Liver (tissue), 9 donors: ENCODE data around the gene KDM1B. TPM values are rescaled to one million over a fixed set of nuclear protein-coding genes. Genes with fewer than 3 reads are reported as not detected.
A peak's percentile ranks its signal among the peaks of the same experiment; 100 is the strongest.

Experiments used
- DNase-seq: peaks from one replicate; pipeline ENCODE4 v3.0.0-alpha.2; 2017; ENCODE audit warnings: low spot score
- H3K27ac ChIP-seq, 2 donors: one replicate each; pipeline ENCODE4 v1.7.0; 2013; ENCODE audit warnings: inconsistent platforms in 2 of 2, low read length in 2 of 2, control low read depth in 1 of 2, low read depth in 1 of 2, mild to moderate bottlenecking in 1 of 2
- H3K27me3 ChIP-seq, 4 donors: one replicate each; pipeline versions ENCODE4 v1.6.1 to v1.7.0; 2013; ENCODE audit warnings: low read length in 3 of 4, inconsistent platforms in 1 of 4, mild to moderate bottlenecking in 1 of 4, moderate library complexity in 1 of 4; ENCODE audit not compliant: control insufficient read depth in 4 of 4, insufficient read depth in 4 of 4
- H3K36me3 ChIP-seq, 4 donors: one replicate each; pipeline versions ENCODE4 v1.6.1 to v1.7.0; 2013; ENCODE audit warnings: low read length in 3 of 4, mild to moderate bottlenecking in 3 of 4, low read depth in 1 of 4, moderate library complexity in 1 of 4; ENCODE audit not compliant: control insufficient read depth in 4 of 4, insufficient read depth in 3 of 4
- H3K4me1 ChIP-seq, 4 donors: one replicate each; pipeline versions ENCODE4 v1.6.1 to v1.7.0; 2013; ENCODE audit warnings: low read length in 3 of 4, mild to moderate bottlenecking in 3 of 4, moderate library complexity in 1 of 4; ENCODE audit not compliant: control insufficient read depth in 4 of 4, insufficient read depth in 4 of 4
- H3K4me3 ChIP-seq, 3 donors: one replicate each; pipeline versions ENCODE4 v1.6.1 to v1.7.0; 2013; ENCODE audit warnings: low read length in 3 of 3, control low read depth in 1 of 3, low read depth in 1 of 3, mild to moderate bottlenecking in 1 of 3
- H3K9ac ChIP-seq, 2 donors: one replicate each; pipeline ENCODE4 v1.7.0; 2013; ENCODE audit warnings: low read length in 2 of 2, mild to moderate bottlenecking in 2 of 2, moderate library complexity in 2 of 2, control low read depth in 1 of 2, low read depth in 1 of 2
- H3K9me3 ChIP-seq, 4 donors: one replicate each; pipeline versions ENCODE4 v1.6.1 to v1.7.0; 2013; ENCODE audit warnings: low read length in 3 of 4; ENCODE audit not compliant: control insufficient read depth in 4 of 4
- HNF4A ChIP-seq, 2 donors: conservative IDR thresholded peaks; 2 replicates each; pipeline ENCODE4 v1.6.1; 2016; ENCODE audit warnings: antibody characterized with exemption in 2 of 2, mild to moderate bottlenecking in 2 of 2
- JUND ChIP-seq, 2 donors: IDR thresholded peaks; 2 replicates each; pipeline ENCODE4 v1.6.1; 2016; ENCODE audit warnings: antibody characterized with exemption in 2 of 2
- TAF1 ChIP-seq: conservative IDR thresholded peaks from 2 replicates; pipeline ENCODE4 v1.6.1; 2016; ENCODE audit warnings: antibody characterized with exemption, mild to moderate bottlenecking
- YY1 ChIP-seq: IDR thresholded peaks from 2 replicates; pipeline ENCODE4 v1.6.1; 2016; ENCODE audit warnings: antibody characterized with exemption, mild to moderate bottlenecking
- WGBS: extraction: QIAGEN DNeasy Blood & Tissue Kit; methylation state at CpG from one replicate; pipeline ENCODE4 v1.1.7; 2013; 5-methylcytosine and 5-hydroxymethylcytosine counted together
- polyA plus RNA-seq, 2 donors: library from polyadenylated mRNA; stranded (reverse) in 1 of 2; unstranded in 1 of 2; fragments of 200-250 nt in 1 of 2; fragments of >200 nt in 1 of 2; fragmentation: Nextera tagmentation in 1 of 2; extraction: Ambion mirVana in 1 of 2; gene quantifications; one replicate each; pipeline versions ENCODE4 v1.2.1 to v1.2.3, GENCODE V29; 2013 to 2015
- total RNA-seq, 2 donors: library from RNA; depleted of rRNA; stranded (reverse); fragments of >200 nt; gene quantifications; one replicate each; pipeline ENCODE4 v1.2.3, GENCODE V29; 2014
- TF ChIP-seq, protein P1 (sequence below): fragments of 150-350 bp; IDR thresholded peaks from 2 replicates; pipeline ENCODE4 v1.5.1; 2017; ENCODE audit warnings: improper control_type of control experiment, low read depth, low read length; ENCODE audit not compliant: missing input control
- TF ChIP-seq, protein P2 (sequence below): IDR thresholded peaks from 2 replicates; pipeline ENCODE4 v1.6.1; 2016; ENCODE audit warnings: antibody characterized with exemption, mild to moderate bottlenecking
- TF ChIP-seq, protein P3 (sequence below): IDR thresholded peaks from 2 replicates; pipeline ENCODE4 v1.6.1; 2016; ENCODE audit warnings: antibody characterized with exemption
- donor health status: healthy.
- donor health status: healthy.
- donor health status: healthy.
- donor health status: healthy.
- donor health status: healthy.

KDM1B gene
- total and polyA plus RNA-seq, 4 donors = 1.6 to 10.2 (median 6.7) TPM

DNA sequence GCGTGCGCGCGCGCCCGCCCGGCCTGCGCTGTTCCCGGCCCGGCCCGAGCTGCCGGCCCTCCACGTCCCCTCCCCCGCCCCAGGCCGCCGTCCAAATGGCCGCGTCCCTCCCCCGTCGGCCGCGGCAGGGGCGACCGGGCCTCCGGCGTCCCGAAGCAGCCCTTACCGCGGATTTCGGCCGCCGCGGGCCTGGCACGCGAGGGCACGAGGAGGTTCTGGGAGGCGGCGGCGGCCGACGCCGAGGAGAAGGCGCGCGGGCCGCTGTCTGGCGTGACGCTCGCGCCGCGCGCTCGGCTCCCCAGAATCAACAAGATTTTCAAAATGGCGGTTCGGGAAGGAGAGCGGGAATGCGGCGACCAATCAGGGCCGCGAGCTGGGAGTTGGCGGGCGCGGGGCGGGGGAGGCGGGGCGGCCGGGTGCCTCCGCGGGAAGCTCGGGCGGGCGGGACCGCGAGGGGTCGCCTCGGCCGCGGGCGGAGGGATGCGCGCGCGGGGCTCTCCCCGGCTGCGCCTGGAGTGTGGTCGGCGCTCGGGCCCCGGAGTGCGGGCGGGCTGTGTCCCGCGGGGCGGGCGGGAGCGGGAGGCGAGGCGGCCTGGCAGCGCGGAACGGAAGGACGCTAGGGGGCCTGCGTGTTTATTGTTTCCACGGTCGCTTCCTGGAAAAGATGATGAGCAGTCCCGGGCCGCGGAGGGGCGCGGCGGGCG is 109.1 kb downstream of the KDM1B start, which contains the start of gene DEK (continued):
- peak in 1 of 2 donors; percentile 14 for TF ChIP-seq JUND (IDR thresholded peaks at IDR 0.05)
- TF ChIP-seq HNF4A (conservative IDR thresholded peaks at IDR 0.05) = no peak
- TF ChIP-seq, protein P1, sequence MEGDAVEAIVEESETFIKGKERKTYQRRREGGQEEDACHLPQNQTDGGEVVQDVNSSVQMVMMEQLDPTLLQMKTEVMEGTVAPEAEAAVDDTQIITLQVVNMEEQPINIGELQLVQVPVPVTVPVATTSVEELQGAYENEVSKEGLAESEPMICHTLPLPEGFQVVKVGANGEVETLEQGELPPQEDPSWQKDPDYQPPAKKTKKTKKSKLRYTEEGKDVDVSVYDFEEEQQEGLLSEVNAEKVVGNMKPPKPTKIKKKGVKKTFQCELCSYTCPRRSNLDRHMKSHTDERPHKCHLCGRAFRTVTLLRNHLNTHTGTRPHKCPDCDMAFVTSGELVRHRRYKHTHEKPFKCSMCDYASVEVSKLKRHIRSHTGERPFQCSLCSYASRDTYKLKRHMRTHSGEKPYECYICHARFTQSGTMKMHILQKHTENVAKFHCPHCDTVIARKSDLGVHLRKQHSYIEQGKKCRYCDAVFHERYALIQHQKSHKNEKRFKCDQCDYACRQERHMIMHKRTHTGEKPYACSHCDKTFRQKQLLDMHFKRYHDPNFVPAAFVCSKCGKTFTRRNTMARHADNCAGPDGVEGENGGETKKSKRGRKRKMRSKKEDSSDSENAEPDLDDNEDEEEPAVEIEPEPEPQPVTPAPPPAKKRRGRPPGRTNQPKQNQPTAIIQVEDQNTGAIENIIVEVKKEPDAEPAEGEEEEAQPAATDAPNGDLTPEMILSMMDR = peak; percentile 52
- TF ChIP-seq TAF1 = no peak

DNA sequence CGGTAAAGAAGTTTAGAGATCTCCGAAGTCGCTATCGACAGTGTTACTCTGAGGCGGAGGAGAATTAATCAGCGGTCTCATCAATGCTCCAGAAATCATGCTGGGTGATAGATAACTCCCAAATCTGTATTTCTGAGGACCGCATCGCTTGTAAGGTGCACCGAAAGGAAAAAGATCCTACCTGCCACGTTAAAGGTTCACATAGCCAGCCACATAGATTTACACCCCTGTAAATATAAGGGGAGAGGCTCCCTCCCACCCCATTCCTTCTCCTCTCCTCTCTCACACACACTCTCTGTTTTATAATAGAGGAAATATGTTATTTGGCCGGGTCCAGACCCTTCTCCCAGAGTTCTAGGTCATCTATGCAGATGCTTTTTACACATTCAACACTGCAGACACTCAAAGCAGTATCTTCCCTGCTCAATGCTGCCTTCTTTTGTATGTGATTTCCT is 109.7 kb downstream of the KDM1B start:
- peak overlapping the region; percentile 70 to 98 (median 77) for H3K4me3 ChIP-seq
- no peaks in the 10 kb centered on the region for H3K27me3 ChIP-seq
- peaks cover 0 to 3% (median 1%) of the 10 kb centered on the region in 4 donors for H3K36me3 ChIP-seq
- H3K4me1 ChIP-seq = peaks cover 7 to 30% (median 12%) of the 10 kb centered on the region in 4 donors
- H3K27ac ChIP-seq = peak overlapping the region; percentile 97 to 99
- peak in 1 of 2 donors; percentile 32 for TF ChIP-seq JUND (IDR thresholded peaks at IDR 0.05)
- no peak for TF ChIP-seq YY1
- 5% methylated on average over 11 of the region's 11 CpGs for WGBS
- H3K9me3 ChIP-seq = no peaks in the 10 kb centered on the region
- H3K9ac ChIP-seq = peak overlapping the region; percentile 48 to 90
- no peak for DNase-seq

DNA sequence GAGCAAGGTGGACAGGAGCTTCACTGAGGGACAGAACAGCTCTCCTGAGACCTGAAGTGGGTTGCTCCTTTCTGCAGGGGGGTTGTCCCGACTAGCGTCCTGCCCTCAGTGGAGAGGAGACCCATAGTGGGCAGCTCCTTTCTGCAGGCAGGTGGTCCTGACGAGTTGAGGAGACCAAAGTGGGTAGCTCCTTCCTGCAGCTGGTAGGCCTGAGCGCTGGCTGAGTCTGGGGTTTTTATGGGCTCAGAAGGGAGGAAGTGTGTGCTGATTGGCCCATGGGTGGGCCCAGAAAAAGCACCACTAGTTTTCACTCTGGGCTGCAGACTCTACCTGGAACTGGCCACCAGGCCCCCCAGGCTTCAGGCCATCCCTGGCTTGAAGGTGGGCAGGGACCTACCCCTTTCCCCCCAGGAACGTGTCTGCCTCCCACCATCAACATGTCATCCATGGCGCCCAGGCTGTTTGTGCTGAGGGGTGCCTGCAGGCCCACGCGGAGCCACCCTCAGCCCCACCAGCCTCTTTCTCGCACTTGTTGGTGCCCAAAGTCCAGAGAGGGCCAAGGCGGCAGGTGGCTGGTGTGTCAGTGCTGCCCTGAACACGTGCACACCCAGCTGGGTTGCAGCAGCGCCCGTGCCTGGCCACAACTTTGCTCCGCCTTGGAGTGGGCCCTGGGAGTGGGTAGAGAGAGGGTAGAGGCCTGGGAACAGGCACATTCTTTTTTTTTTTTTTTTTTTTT is 110.7 kb downstream of the KDM1B start:
- no peak for DNase-seq
- H3K27ac ChIP-seq = no peak overlapping the region
- WGBS = 98% methylated on average over 14 of the region's 14 CpGs

More for the DNA sequence above, 110.7 kb downstream of the KDM1B start:
- H3K9me3 ChIP-seq = no peaks in the 10 kb centered on the region
- no peaks in the 10 kb centered on the region for H3K27me3 ChIP-seq
- H3K4me1 ChIP-seq = peaks cover 6 to 30% (median 10%) of the 10 kb centered on the region in 4 donors
- H3K4me3 ChIP-seq = no peak overlapping the region
- TF ChIP-seq, protein P2, sequence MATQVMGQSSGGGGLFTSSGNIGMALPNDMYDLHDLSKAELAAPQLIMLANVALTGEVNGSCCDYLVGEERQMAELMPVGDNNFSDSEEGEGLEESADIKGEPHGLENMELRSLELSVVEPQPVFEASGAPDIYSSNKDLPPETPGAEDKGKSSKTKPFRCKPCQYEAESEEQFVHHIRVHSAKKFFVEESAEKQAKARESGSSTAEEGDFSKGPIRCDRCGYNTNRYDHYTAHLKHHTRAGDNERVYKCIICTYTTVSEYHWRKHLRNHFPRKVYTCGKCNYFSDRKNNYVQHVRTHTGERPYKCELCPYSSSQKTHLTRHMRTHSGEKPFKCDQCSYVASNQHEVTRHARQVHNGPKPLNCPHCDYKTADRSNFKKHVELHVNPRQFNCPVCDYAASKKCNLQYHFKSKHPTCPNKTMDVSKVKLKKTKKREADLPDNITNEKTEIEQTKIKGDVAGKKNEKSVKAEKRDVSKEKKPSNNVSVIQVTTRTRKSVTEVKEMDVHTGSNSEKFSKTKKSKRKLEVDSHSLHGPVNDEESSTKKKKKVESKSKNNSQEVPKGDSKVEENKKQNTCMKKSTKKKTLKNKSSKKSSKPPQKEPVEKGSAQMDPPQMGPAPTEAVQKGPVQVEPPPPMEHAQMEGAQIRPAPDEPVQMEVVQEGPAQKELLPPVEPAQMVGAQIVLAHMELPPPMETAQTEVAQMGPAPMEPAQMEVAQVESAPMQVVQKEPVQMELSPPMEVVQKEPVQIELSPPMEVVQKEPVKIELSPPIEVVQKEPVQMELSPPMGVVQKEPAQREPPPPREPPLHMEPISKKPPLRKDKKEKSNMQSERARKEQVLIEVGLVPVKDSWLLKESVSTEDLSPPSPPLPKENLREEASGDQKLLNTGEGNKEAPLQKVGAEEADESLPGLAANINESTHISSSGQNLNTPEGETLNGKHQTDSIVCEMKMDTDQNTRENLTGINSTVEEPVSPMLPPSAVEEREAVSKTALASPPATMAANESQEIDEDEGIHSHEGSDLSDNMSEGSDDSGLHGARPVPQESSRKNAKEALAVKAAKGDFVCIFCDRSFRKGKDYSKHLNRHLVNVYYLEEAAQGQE = no peak
- TF ChIP-seq, protein P3, sequence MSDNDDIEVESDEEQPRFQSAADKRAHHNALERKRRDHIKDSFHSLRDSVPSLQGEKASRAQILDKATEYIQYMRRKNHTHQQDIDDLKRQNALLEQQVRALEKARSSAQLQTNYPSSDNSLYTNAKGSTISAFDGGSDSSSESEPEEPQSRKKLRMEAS = no peak
- no peak for TF ChIP-seq TAF1
- no peak for TF ChIP-seq YY1
- no peaks in the 10 kb centered on the region for H3K36me3 ChIP-seq
- no peak overlapping the region for H3K9ac ChIP-seq
